Left lung (tissue), 10 donors: ENCODE measurements around the gene TIPIN. TPM values are rescaled to one million over a fixed set of nuclear protein-coding genes. Genes with fewer than 3 reads are reported as not detected.
A peak's percentile ranks its signal among the peaks of the same experiment; 100 is the strongest.
"Not testable (repeated sequence)": the region's sequence is repeated elsewhere in the genome, so short reads cannot be mapped to it uniquely, and the experiment has no call there.

Experiments
- ATAC-seq: fragments of 200-7000 bp; cut with Tn5 transposase; one replicate; pipeline ENCODE4 v1.9.1; 2020; ENCODE audit warnings: moderate library complexity
- DNase-seq, 4 donors: peaks; one replicate each; pipeline ENCODE4 v3.0.0-alpha.2; 2013 to 2020
- H3K27ac ChIP-seq, 2 donors: fragments of 200-600 bp; sonication (generic) in 1 of 2; one replicate each; pipeline versions ENCODE4 v1.5.0 to v1.8.0; 2020 to 2021
- H3K27me3 ChIP-seq, 2 donors: fragments of 200-600 bp; sonication (generic) in 1 of 2; one replicate each; pipeline versions ENCODE4 v1.5.0 to v1.8.0; 2020 to 2021
- H3K36me3 ChIP-seq, 2 donors: fragments of 200-600 bp; sonication (generic) in 1 of 2; one replicate each; pipeline versions ENCODE4 v1.5.0 to v1.8.0; 2020 to 2021
- H3K4me1 ChIP-seq, 2 donors: fragments of 200-600 bp; one replicate each; pipeline ENCODE4 v1.8.0; 2021
- H3K4me3 ChIP-seq, 2 donors: fragments of 200-600 bp; sonication (generic) in 1 of 2; one replicate each; pipeline versions ENCODE4 v1.5.0 to v1.8.0; 2020 to 2021; ENCODE audit warnings: mild to moderate bottlenecking in 1 of 2
- H3K9me3 ChIP-seq, 2 donors: fragments of 200-600 bp; sonication (generic) in 1 of 2; one replicate each; pipeline versions ENCODE4 v1.5.0 to v1.8.0; 2020 to 2021
- intact Hi-C, 2 donors: fragments of 100-400 bp; cut with DNase I; formaldehyde crosslinking; loops; one replicate each; pipeline versions ENCODE4 v1.11.2 to v1.14.2; 2022
- polyA plus RNA-seq, 6 donors: library from polyadenylated mRNA; unstranded; fragments of 120-200 nt; gene quantifications; one replicate each; pipeline ENCODE4 v1.2.1, GENCODE V29; 2013; ENCODE audit not compliant: insufficient read length in 6 of 6
- total RNA-seq, 2 donors: library from RNA; stranded (reverse); fragmentation: NEBNext Ultra II Directional; extraction: Animal tissue kit (Norgen Biotek cat#: 25700); gene quantifications; one replicate each; pipeline ENCODE4 v1.2.1, GENCODE V29; 2021
- TF ChIP-seq, protein P1 (sequence below), 2 donors: fragments of 200-600 bp; sonication (generic) in 1 of 2; IDR thresholded peaks; one replicate each; pipeline versions ENCODE4 v1.5.0 to v1.8.0; 2021; ENCODE audit warnings: antibody characterized with exemption in 2 of 2
- donor health status: DM: no; HTN: yes; CAD: no.
- donor health status: DM: no; HTN: no; CAD: no.

TIPIN gene
- total and polyA plus RNA-seq, 8 donors: 7.1 to 23.1 (median 17.7) TPM

GRCh38 chr15:66386204-66387123, 30.0 kb upstream of the TIPIN start, which contains the start of gene MAP2K1:
Gene MAP2K1, plus strand, starts transcription at chr15:66386912. Its CDS starts 436 bp downstream, at chr15:66387348.
- Histone ChIP-seq H3K4me3 (peak within 1 kb of the TSS; percentile 77 to 79), H3K9me3 (no peaks in the 10 kb centered on the region), H3K36me3 (no peaks in the 10 kb centered on the region), H3K4me1 (peaks cover 9 to 47% of the 10 kb centered on the region in 2 donors), H3K27ac (peak within 1 kb of the TSS; percentile 89 to 96), H3K27me3 (no peaks in the 10 kb centered on the region)
- peak; percentile 97 for ATAC-seq
- intact Hi-C loops: no loop called here
- TF ChIP-seq, protein P1, sequence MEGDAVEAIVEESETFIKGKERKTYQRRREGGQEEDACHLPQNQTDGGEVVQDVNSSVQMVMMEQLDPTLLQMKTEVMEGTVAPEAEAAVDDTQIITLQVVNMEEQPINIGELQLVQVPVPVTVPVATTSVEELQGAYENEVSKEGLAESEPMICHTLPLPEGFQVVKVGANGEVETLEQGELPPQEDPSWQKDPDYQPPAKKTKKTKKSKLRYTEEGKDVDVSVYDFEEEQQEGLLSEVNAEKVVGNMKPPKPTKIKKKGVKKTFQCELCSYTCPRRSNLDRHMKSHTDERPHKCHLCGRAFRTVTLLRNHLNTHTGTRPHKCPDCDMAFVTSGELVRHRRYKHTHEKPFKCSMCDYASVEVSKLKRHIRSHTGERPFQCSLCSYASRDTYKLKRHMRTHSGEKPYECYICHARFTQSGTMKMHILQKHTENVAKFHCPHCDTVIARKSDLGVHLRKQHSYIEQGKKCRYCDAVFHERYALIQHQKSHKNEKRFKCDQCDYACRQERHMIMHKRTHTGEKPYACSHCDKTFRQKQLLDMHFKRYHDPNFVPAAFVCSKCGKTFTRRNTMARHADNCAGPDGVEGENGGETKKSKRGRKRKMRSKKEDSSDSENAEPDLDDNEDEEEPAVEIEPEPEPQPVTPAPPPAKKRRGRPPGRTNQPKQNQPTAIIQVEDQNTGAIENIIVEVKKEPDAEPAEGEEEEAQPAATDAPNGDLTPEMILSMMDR (IDR thresholded peaks at IDR 0.05): peak in 1 of 2 donors; percentile 73
- peak; percentile 97 to 99 (median 98) for DNase-seq

DNA sequence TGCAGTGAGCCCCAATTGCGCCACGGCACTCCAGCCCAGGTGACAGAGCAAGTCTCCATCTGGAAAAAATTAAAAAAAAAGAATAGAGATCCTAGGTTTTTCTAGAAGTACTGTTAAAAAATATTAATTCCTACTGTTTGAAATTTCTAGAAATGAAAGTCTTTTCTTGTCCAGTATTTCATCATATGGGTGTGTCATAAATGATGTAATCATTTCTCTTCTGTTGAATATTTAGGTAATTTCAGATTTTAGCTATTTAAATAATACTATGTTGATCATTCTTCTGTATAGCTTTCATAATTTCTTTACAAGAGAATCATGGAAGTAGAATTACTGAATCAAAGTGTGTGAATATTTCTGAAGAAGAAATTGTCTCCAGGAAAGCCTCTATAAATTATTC, 24.9 kb upstream of the TIPIN start:
- ATAC-seq, intact Hi-C loops, H3K4me3 ChIP-seq, H3K27ac ChIP-seq, H3K9me3 ChIP-seq, DNase-seq, H3K27me3 ChIP-seq, H3K36me3 ChIP-seq, H3K4me1 ChIP-seq: not testable (repeated sequence)

GRCh38 chr15:66378814-66379430, 22.4 kb upstream of the TIPIN start:
- Histone ChIP-seq H3K27ac (no peak overlapping the region), H3K36me3 (no peaks in the 10 kb centered on the region), H3K27me3 (no peaks in the 10 kb centered on the region), H3K9me3 (peaks cover 0 to 10% of the 10 kb centered on the region in 2 donors), H3K4me1 (no peaks in the 10 kb centered on the region), H3K4me3 (no peak overlapping the region)
- DNase-seq (no peak), ATAC-seq (no peak)
- TF ChIP-seq, protein P1 (IDR thresholded peaks at IDR 0.05): no peak
- intact Hi-C loops: no loop called here

- TF ChIP-seq, protein P1 (IDR thresholded peaks at IDR 0.05): no peak
- DNase-seq (no peak), ATAC-seq (no peak)
- no peak overlapping the region for H3K27ac ChIP-seq
- H3K36me3 ChIP-seq: no peaks in the 10 kb centered on the region
- H3K4me3 ChIP-seq: no peak overlapping the region
- intact Hi-C loops: no loop called here
- peaks cover 0 to 12% of the 10 kb centered on the region in 2 donors for H3K9me3 ChIP-seq
- H3K27me3 ChIP-seq: no peaks in the 10 kb centered on the region
- H3K4me1 ChIP-seq: peaks cover 0 to 21% of the 10 kb centered on the region in 2 donors
These were observed 17.7 kb upstream of the TIPIN start for GRCh38 chr15:66374179-66374578.

GRCh38 chr15:66369773-66370651, 13.5 kb upstream of the TIPIN start:
- TF ChIP-seq, protein P1 (IDR thresholded peaks at IDR 0.05): no peak
- peak in 2 of 4 donors; percentile 15 to 41 for DNase-seq
- H3K9me3 ChIP-seq: peaks cover 0 to 12% of the 10 kb centered on the region in 2 donors

More at GRCh38 chr15:66369773-66370651, 13.5 kb upstream of the TIPIN start:
- peak overlapping the region; percentile 74 to 84 for H3K27ac ChIP-seq
- no peaks in the 10 kb centered on the region for H3K36me3 ChIP-seq
- peak; percentile 36 for ATAC-seq
- no peaks in the 10 kb centered on the region for H3K27me3 ChIP-seq
- peak overlapping the region; percentile 18 to 34 for H3K4me3 ChIP-seq
- H3K4me1 ChIP-seq: peaks cover 0 to 21% of the 10 kb centered on the region in 2 donors
- intact Hi-C loops: no loop called here
